Iris pigment epithelial cell (primary cell): Measurements from ENCODE around the gene FSIP2.
A peak's percentile ranks its signal among the peaks of the same experiment; 100 is the strongest.

Experiments used
- DNase-seq: peaks from one replicate; pipeline ENCODE4 v3.0.0-alpha.2; 2011; ENCODE audit warnings: low read depth

The FSIP2 gene

GRCh38 chr2:185738679-185739472, at the start of gene FSIP2:
Gene FSIP2, plus strand, starts transcription at chr2:185738804. Its CDS starts 91 bp downstream, at chr2:185738895.
- DNase-seq, result peak; percentile 49

GRCh38 chr2:185689906-185690539, 48.6 kb upstream of the FSIP2 start:
- DNase-seq, result peak; percentile 9

GRCh38 chr2:185695711-185696235, 42.8 kb upstream of the FSIP2 start:
- no peak for DNase-seq

GRCh38 chr2:185700883-185701282, 37.7 kb upstream of the FSIP2 start:
- peak; percentile 0 for DNase-seq

- DNase-seq, result no peak
These were observed 3.9 kb upstream of the FSIP2 start for GRCh38 chr2:185734658-185735057.

GRCh38 chr2:185736210-185736609, 2.4 kb upstream of the FSIP2 start:
- no peak for DNase-seq

- DNase-seq, result no peak
These were observed 7.6 kb downstream of the FSIP2 start for GRCh38 chr2:185745864-185746859.

- no peak for DNase-seq
These were observed 18.8 kb downstream of the FSIP2 start for GRCh38 chr2:185757356-185757755.

- DNase-seq, result no peak
These were observed 32.8 kb downstream of the FSIP2 start for GRCh38 chr2:185771396-185771795.

- no peak for DNase-seq
These were observed 42.3 kb downstream of the FSIP2 start for GRCh38 chr2:185780890-185781289.

GRCh38 chr2:185782223-185782769, 43.7 kb downstream of the FSIP2 start:
- DNase-seq, result no peak

- no peak for DNase-seq
These were observed 46.6 kb downstream of the FSIP2 start for GRCh38 chr2:185785156-185785555.

- no peak for DNase-seq
These were observed 47.4 kb downstream of the FSIP2 start for GRCh38 chr2:185785851-185786473.

GRCh38 chr2:185787227-185788145, 48.9 kb downstream of the FSIP2 start:
- peak; percentile 15 for DNase-seq

- no peak for DNase-seq
These were observed 51.8 kb downstream of the FSIP2 start for GRCh38 chr2:185790361-185790760.

- no peak for DNase-seq
These were observed 55.1 kb downstream of the FSIP2 start for GRCh38 chr2:185793532-185794345.

- DNase-seq, result no peak
These were observed 58.2 kb downstream of the FSIP2 start for GRCh38 chr2:185796758-185797157.

- DNase-seq, result no peak
These were observed 64.3 kb downstream of the FSIP2 start for GRCh38 chr2:185802926-185803325.

- no peak for DNase-seq
These were observed 68.2 kb downstream of the FSIP2 start for GRCh38 chr2:185806783-185807182.
